GM21529 (cell line): ENCODE results near the gene ZRANB3.

Source experiments
- ATAC-seq: cut with Tn5 transposase; IDR thresholded peaks from one replicate; pipeline ENCODE4 v1.9.1; 2021; ENCODE audit not compliant: unreplicated experiment

The ZRANB3 gene

GRCh38 chr2:135256531-135257260 is 274.3 kb downstream of the ZRANB3 start:
- ATAC-seq: no peak

- no peak for ATAC-seq
Observed at GRCh38 chr2:135255208-135255607, 275.8 kb downstream of the ZRANB3 start.

- no peak for ATAC-seq
Observed at GRCh38 chr2:135252805-135253458, 278.1 kb downstream of the ZRANB3 start.

GRCh38 chr2:135248611-135249010 is 282.4 kb downstream of the ZRANB3 start:
- no peak for ATAC-seq

GRCh38 chr2:135246711-135247270 is 284.2 kb downstream of the ZRANB3 start:
- ATAC-seq: no peak

GRCh38 chr2:135245071-135245470 is 285.9 kb downstream of the ZRANB3 start:
- no peak for ATAC-seq

GRCh38 chr2:135238651-135239050 is 292.4 kb downstream of the ZRANB3 start:
- no peak for ATAC-seq

GRCh38 chr2:135230150-135230549 is 300.9 kb downstream of the ZRANB3 start:
- ATAC-seq: no peak

- ATAC-seq: no peak
Observed at GRCh38 chr2:135227386-135227785, 303.6 kb downstream of the ZRANB3 start.

GRCh38 chr2:135226961-135227360 is 304.1 kb downstream of the ZRANB3 start:
- no peak for ATAC-seq

- no peak for ATAC-seq
Observed at GRCh38 chr2:135225781-135226180, 305.2 kb downstream of the ZRANB3 start.

GRCh38 chr2:135219226-135219625 is 311.8 kb downstream of the ZRANB3 start:
- no peak for ATAC-seq

GRCh38 chr2:135218426-135218825 is 312.6 kb downstream of the ZRANB3 start:
- ATAC-seq: no peak

- ATAC-seq: no peak
Observed at GRCh38 chr2:135212757-135213156, 318.3 kb downstream of the ZRANB3 start.

- no peak for ATAC-seq
Observed at GRCh38 chr2:135208016-135208415, 323.0 kb downstream of the ZRANB3 start.

- ATAC-seq: no peak
Observed at GRCh38 chr2:135203944-135204343, 327.1 kb downstream of the ZRANB3 start.

GRCh38 chr2:135202751-135203150 is 328.3 kb downstream of the ZRANB3 start:
- no peak for ATAC-seq

GRCh38 chr2:135198481-135198880 is 332.5 kb downstream of the ZRANB3 start:
- no peak for ATAC-seq

- ATAC-seq: no peak
Observed at GRCh38 chr2:135190799-135191198, 340.2 kb downstream of the ZRANB3 start.

- ATAC-seq: no peak
Observed at GRCh38 chr2:135189148-135189547, 341.9 kb downstream of the ZRANB3 start.

GRCh38 chr2:135187270-135187669 is 343.7 kb downstream of the ZRANB3 start:
- ATAC-seq: no peak

- ATAC-seq: no peak
Observed at GRCh38 chr2:135186054-135186453, 345.0 kb downstream of the ZRANB3 start.
